HG03469 (cell line): Measurements from ENCODE around the gene TNIP2.

ENCODE experiments used
- ATAC-seq: cut with Tn5 transposase; IDR thresholded peaks from one replicate; pipeline ENCODE4 v1.9.1; 2021; ENCODE audit warnings: mild to moderate bottlenecking, moderate library complexity, moderate number of reproducible peaks; ENCODE audit not compliant: unreplicated experiment

Gene TNIP2

GRCh38 chr4:2725380-2725779 is 30.8 kb downstream of the TNIP2 start:
- no peak for ATAC-seq

GRCh38 chr4:2723751-2724150 is 32.4 kb downstream of the TNIP2 start:
- ATAC-seq: no peak

- ATAC-seq: no peak
Observed at GRCh38 chr4:2722033-2722432, 34.1 kb downstream of the TNIP2 start.

GRCh38 chr4:2721586-2721985 is 34.5 kb downstream of the TNIP2 start:
- ATAC-seq: no peak

- ATAC-seq: no peak
Observed at GRCh38 chr4:2716236-2716635, 39.9 kb downstream of the TNIP2 start.

GRCh38 chr4:2715426-2715825 is 40.7 kb downstream of the TNIP2 start:
- no peak for ATAC-seq

- ATAC-seq: no peak
Observed at GRCh38 chr4:2714918-2715317, 41.2 kb downstream of the TNIP2 start.

GRCh38 chr4:2714061-2714770 is 41.9 kb downstream of the TNIP2 start:
- no peak for ATAC-seq

GRCh38 chr4:2713337-2713736 is 42.8 kb downstream of the TNIP2 start:
- ATAC-seq: no peak

GRCh38 chr4:2712261-2712842 is 43.8 kb downstream of the TNIP2 start:
- no peak for ATAC-seq

GRCh38 chr4:2702770-2703169 is 53.4 kb downstream of the TNIP2 start:
- no peak for ATAC-seq

GRCh38 chr4:2702361-2702760 is 53.8 kb downstream of the TNIP2 start:
- no peak for ATAC-seq

- ATAC-seq: no peak
Observed at GRCh38 chr4:2700031-2700430, 56.1 kb downstream of the TNIP2 start.

GRCh38 chr4:2699534-2699933 is 56.6 kb downstream of the TNIP2 start:
- no peak for ATAC-seq

- ATAC-seq: no peak
Observed at GRCh38 chr4:2698951-2699505, 57.1 kb downstream of the TNIP2 start.

- no peak for ATAC-seq
Observed at GRCh38 chr4:2698504-2698903, 57.6 kb downstream of the TNIP2 start.

GRCh38 chr4:2697995-2698414 is 58.1 kb downstream of the TNIP2 start:
- no peak for ATAC-seq

- peak; percentile 92 for ATAC-seq
Observed at GRCh38 chr4:2696423-2696822, 59.7 kb downstream of the TNIP2 start.

- no peak for ATAC-seq
Observed at GRCh38 chr4:2695346-2696060, 60.6 kb downstream of the TNIP2 start.

- no peak for ATAC-seq
Observed at GRCh38 chr4:2694691-2695090, 61.4 kb downstream of the TNIP2 start.

- no peak for ATAC-seq
Observed at GRCh38 chr4:2691952-2692435, 64.1 kb downstream of the TNIP2 start.
